GM03348 (cell line): Measurements from ENCODE around the gene BAX.

ENCODE experiments used
- DNase-seq: peaks from one replicate; pipeline ENCODE4 v3.0.0; 2012; ENCODE audit warnings: low spot score

The BAX gene

DNA sequence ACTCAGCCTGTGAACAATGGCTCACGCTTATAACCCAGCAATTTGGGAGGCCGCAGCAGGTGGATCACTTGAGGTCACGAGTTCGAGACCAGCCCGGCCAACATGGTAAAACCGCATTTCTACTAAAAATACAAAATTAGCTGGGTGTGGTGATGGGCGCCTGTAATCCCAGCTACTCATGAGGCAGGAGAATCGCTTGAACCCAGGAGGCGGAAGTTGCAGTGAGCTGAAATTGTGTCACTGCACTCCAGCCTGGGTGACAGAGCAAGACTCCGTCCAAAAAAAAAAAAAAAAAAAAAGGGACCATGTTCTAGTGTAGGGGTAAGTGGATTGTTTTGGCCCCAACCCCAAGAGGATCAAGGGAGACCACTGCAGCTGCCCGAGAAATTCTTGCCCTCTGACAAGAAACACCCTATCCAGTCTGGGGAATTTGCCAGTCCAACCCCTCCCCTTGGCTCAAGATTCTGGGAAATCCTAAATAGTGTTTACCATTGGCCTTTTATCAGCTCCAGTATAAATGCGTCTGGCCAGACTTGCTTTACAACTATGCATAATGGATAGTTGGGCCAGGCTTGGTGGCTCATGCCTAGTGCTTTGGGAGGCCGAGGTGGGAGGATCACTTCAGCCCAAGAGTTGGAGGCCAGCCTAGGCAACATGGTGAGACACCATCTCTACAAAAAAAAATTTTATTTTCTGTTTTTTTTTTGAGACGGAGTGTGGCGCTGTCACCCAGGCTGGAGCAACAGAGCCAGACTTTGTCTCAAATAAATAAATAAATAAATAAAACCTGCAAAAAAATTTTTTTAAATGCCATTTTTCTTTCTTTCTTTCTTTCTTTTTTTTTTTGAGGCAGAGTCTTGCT lies 26.3 kb upstream of the BAX start:
- no peak for DNase-seq

DNA sequence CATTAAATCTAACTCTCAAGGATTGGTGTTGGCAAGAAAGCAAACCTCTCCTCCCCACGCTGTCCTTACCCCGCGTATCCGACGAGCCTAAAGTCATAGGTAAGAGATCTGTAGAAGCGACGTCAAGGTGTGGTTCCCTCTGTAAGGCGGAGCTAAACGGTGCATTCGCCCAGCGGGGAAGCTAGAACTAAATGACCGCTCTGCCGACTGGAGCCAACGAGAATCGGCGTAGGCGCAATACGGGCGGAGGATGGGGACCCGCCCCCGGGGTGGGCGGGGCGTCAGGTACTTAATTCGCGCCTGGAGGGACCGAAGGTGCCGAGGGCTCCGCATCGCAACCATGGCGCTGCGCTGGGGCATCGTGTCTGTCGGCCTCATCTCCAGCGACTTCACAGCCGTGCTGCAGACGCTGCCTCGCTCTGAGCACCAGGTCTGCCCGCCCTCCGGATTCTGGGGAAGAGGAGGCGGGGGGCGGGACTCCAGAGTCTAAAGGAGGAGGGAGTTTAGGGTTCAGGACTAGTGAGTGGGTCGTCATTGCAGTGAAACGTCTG lies 21.2 kb upstream of the BAX start, which contains the start of gene DHDH:
Gene DHDH, plus strand, starts transcription at position 318 of the 551 bp plus-strand sequence. Its CDS starts 23 bp downstream, at position 341.
- DNase-seq, result peak; percentile 72

DNA sequence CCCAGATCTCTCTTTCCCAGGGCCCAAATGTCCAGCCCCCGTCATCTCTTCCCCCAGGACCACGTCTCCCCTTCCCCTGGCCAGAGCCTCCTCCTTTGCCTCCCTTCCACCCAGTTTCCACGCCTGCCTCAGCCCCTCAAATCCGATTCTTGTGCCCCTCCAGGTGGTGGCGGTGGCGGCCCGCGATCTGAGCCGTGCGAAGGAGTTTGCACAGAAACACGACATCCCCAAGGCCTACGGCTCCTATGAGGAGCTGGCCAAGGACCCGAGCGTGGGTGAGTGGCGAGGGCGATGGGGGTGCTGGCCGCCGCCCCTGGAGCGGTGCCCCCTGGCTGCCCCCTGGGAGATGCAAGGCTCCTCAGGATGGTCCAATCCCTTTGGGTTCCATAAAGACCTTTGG lies 19.8 kb upstream of the BAX start:
- DNase-seq, result no peak

DNA sequence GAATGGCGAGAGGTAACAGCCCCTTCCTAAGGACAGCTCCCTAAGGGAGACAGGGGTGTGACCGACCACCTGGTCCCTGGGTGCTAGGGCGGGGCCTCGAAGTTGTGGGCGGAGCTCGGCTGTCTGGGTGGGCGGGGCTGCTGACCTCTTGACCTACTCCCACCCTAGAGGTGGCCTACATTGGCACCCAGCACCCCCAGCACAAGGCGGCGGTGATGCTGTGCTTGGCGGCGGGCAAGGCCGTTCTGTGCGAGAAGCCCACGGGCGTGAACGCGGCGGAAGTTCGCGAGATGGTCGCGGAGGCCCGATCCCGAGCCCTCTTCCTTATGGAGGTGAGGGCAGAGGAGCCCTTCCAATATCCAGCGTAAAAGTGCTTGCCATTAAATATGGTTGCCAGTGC lies 18.8 kb upstream of the BAX start:
- no peak for DNase-seq

DNA sequence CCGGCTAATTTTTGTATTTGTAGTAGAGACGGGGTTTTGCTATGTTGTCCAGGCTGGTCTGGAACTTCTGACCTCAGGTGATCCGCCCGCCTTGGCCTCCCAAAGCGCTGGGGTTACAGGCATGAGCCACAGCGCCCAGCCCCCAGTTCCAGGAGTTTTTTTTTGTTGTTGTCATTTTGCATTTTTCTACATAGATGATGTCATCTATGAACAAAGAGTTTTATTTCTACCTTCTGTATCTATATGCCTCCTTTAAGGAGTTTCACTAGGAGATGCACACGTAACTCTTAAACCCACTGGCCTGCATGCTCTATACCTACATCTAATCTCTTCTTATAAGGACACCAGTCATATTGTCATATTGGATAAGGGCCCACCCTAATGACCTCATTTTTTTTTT lies 16.4 kb upstream of the BAX start:
- no peak for DNase-seq

DNA sequence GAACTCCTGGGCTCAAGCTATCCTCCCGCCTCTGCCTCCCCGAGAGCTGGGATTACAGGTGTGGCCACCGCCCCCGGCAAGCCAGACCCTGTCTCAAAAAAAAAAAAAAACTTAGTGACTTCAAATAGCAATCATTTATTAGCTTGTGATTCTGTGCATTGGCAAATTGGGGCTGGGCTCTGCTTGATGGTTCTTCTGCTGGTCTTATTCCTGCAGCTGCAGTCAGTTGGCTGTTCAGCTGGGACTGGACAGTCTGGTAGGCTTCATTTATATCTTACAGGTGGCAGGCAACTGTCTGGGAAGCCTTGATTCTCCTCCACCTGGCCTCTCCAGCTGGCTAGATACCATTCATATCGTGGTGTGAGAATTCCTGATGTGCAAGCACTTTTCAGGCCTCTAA lies 13.8 kb upstream of the BAX start:
- no peak for DNase-seq

DNA sequence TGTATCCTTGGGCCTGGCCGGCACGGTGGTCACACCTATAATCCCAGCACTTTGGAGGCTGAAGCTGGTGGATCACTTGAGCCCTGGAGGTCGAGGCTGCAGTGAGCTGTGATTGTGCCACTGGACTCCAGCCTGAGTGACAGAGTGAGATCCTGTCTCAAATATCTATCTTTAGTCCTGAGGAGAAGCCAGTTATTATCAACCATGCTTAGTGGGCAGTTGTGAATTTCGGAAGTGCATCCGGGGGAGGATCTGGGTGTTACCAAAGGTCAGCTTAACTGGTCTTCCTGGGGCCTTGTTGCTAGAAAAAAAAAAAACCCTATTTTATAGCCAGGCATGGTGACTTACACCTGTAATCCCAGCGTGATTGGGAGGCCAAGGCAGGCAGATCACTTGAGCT lies 11.6 kb upstream of the BAX start:
- DNase-seq, result no peak

DNA sequence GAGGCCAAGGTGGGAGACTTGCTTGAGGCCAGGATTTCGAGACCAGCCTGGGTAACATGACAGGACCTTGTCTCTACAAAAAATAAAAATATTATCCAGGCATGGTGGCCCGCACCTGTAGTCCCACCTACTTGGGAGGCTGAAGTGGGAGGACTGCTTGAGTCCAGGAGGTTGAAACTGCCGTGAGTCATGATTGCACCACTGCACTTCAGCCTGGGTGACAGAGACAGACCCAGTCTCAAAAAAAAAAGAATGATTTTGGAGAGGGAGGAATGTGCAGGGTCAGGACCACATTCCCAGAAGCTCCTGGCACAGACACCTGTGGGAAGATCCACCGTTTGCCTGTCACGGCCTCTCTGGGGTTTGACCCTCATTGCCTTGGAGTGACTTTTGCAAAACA lies 9.3 kb upstream of the BAX start:
- DNase-seq, result no peak

DNA sequence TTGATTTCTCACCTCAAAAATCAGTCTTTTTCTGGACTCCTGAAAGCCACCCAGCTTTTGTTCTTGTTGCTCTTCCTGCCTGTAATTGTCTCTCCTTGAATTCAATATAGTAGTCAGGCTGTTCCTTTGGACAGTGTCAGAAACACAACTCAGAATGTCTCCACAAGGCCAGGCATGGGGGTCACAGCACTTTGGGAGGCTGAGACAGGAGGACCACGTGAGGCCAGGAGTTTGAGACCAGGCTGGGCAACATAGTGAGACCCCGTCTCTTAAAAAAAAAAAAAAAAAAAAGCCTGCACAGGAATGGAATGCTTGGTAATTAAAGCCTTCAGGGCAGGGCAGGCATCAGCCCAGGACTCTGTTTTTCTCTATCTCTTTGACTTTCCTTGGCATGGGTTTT lies 8.9 kb upstream of the BAX start:
- no peak for DNase-seq

DNA sequence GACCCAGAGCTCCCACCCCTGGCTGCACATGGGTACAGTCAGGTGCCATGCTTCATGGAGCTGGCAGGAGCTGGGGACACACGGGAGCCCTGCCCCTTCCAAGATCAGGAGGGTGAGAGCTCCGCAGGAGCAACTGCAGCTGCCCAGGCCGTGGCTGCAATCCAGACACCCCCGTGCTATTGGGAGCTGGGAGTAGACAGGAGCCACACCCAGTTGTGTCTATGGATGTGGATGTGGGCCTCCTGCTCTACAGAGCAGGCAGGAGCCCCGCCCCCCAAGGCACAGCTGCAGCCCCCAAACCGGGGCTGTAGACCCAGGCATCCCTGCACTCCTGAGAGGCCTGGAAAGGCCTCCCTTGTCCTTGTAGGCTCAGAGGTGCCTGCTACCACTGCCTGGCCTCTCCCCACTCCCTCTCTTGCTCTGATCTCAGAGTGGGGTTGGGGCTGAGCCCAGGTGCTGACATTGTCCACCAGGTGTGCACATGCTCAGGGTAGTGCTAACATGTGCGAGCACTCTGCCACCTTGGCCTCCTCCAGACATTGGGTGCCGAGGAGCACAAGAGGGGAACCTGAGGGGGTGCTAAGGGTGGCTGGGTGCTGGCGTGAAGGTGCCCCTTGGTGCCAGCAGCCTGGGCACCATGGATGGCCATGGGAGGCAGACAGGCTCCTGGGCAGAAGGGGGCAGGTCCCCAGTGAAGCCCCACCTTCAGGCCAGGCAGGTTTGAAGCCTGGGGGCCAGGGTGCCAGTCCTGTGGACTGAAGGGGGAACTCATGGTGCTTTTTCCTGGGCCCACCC lies 8.0 kb upstream of the BAX start:
- DNase-seq, result no peak

DNA sequence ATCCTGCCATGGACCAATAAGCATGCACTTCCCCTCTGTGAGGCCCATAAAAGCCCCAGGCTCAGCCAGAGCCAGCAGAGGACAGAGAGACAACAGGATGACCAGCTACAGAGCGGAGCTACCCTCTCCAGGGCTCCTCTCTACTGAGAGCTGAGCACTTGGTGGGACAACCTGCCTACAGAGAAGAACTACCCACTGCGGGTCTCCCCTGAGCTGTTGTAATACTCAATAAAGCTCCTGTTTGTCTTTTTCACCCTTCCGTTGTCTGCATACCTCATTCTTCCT lies 7.5 kb upstream of the BAX start:
- DNase-seq, result no peak

DNA sequence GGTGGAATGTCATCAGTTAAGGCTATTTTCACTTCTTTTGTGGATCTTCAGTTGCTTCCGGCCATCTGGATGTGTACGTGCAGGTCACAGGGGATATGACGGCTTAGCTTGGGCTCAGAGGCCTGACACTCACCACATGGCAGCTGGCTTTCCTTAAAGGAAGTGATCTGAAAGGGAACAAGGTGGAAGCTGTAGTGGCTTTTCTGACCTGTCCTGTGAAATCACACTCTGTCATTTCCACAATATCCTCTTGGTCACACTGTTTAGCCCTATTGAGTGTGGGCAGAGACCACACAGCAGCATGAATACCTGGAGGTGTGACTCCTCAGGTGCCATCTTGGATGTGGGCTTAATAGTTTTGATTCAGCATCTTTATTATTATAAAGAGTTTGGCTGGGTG lies 4.5 kb upstream of the BAX start:
- DNase-seq, result no peak

DNA sequence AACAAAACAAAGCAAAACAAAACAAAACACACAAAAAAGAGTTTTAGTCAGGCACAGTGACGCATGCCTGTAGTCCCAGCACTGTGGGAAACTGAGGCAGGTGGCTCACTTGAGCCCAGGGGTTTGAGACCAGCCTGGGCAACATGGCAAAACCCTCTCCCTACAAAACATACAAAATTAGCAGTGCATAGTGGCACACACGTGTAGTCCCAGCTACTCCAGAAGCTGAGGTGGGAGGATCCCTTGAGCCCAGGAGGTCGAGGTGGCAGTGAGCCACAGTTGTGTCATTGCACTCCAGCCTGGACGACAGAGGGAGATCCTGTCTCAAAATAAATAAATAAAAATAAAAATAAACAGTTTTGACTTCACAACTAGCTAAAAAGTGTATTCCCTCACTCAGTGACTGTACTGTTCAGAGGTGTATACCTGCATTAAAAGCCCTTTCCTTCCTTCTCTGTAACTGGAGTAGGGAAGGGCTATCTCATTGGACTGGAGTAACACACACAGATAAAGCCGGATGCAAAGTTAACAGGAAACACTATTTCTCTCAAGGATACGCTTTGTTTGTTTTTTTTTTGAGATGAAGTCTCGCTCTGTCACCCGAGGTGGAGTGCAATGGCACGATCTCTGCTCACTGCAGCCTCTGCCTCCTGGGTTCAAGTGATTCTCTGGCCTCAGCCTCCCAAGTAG lies 3.7 kb upstream of the BAX start:
- no peak for DNase-seq

DNA sequence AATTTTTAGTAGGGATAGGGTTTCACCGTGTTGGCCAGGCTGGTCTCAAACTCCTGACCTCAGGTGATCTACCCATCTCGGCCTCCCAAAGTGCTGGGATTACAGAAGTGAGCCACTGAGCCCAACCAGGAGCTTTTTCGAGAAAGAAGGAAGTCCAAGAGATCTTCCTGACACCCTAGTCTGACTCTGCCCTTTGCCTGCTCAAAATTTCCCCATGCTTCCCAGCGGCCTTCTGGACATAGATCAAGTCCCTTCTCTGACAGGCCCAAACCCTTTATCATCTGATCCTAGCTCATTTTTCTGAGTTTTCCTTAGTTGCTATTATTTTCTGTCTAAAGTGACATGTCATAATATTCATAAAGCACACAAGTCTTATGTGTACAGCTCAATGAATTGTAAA lies 1.5 kb upstream of the BAX start:
- DNase-seq, result no peak

DNA sequence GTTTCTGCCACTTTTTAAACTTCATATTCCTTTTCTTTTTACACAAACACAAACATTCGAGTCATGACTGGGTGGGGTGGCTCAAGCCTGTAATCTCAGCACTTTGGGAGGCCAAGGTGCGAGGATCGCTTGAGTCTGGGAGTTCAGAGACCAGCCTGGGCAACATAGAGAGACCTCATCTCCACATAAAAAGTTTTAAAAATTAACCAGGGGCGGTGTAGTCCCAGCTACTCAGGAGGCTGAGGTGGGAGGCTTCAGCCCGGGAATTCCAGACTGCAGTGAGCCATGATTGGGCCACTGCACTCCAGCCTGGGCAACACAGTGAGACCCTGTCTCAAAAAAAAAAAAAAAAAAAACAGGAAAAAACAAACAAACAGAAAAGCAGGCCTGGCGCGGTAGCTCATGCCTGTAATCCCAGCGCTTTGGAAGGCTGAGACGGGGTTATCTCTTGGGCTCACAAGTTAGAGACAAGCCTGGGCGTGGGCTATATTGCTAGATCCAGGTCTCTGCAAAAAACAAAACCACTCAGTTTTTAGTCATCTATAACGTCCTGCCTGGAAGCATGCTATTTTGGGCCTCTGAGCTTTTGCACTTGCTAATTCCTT lies 583 bp upstream of the BAX start:
- DNase-seq, result no peak

DNA sequence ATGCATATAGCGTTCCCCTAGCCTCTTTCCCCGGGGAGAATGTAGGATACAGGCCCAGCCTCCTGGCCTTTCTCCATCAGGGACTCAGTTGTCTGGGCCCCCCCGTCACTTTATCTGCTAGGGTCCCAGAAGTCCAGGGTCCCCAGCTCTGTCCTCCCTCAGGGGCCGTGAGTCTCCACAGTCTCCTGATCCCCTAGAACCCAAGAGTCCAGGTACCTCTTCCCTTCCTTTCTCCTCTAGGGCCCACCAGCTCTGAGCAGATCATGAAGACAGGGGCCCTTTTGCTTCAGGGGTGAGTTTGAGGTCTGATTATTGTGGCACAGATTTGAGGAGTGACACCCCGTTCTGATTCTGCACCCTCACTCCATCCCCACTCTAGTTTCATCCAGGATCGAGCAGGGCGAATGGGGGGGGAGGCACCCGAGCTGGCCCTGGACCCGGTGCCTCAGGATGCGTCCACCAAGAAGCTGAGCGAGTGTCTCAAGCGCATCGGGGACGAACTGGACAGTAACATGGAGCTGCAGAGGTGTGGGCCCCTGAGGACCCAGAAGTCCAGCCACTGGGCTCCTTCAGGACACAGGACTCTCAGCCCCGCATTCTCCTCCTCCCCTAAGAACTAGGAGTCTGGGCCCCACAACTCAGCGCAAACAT lies 758 bp downstream of the BAX start:
- no peak for DNase-seq

DNA sequence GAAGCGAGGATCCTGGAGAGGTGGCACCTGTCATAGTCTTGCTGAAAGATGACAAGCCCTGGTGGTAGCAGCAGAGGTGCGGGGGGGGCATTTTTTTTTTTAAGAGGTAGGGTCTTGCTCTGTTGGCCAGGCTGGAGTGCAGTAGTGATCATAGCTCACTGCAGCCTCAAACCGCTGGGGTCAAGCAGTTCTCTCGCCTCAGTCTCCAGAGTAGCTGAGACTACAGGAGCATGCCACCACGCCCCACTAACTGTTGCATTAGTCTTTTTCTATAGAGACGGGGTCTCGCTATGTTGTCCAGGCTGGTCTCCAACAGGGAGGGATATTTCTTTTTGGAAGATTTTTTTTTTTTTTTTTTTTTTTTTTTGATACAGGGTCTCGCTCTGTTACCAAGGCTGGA lies 3.3 kb downstream of the BAX start:
- DNase-seq, result no peak

DNA sequence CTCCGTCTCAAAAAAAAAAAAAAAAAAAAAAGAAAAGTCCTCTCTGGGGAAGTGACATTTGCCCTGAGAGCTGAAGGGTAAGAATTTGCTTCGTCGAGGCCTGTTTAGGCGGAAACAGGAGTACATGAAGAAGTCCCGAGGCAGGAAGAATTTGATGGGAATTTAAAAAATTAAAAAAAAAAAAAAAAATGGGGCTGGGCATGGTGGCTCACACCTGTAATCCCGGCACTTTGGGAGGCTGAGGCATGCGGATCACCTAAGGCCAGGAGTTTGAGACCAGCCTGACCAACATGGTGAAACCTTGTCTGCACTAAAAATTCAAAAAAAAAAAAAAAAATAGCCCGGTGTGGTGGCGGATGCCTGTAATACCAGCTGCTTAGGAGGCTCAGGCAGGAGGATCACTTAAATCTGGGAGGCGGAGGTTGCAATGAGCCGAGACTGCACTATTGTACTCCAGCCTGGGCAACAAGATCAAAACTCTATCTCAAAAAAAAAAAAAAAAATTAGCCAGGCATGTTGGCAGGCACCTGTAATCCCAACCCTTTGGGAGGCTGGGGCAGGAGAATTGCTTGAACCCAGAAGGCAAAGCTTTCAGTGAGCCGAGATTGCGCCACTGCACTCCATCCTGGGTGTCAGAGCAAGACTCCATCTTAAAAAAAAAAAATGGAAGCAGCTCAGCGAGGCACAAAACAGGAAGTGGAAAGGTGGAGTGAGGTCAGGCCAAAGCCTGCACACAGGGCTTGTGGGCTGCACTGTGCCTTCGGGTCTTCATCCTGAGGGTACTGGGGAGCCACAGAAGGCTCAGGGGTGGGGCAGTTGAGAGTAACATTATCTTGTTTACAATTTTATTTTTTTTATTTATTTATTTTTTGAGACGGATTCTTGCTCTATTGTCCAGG lies 4.9 kb downstream of the BAX start:
- DNase-seq, result no peak

DNA sequence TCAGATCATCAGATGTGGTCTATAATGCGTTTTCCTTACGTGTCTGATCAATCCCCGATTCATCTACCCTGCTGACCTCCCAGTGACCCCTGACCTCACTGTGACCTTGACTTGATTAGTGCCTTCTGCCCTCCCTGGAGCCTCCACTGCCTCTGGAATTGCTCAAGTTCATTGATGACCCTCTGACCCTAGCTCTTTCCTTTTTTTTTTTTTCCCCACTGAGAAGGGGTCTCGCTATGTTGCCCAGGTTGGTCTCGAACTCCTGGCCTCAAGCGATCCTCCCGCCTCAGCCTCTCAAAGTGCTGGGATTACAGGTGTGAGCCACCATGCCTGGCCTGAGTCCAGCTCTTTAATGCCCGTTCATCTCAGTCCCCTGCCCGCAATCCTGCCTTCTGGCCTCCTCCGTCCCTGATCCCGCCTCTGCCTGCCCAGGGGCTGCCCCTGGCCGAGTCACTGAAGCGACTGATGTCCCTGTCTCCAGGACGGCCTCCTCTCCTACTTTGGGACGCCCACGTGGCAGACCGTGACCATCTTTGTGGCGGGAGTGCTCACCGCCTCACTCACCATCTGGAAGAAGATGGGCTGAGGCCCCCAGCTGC lies 6.5 kb downstream of the BAX start:
- no peak for DNase-seq

DNA sequence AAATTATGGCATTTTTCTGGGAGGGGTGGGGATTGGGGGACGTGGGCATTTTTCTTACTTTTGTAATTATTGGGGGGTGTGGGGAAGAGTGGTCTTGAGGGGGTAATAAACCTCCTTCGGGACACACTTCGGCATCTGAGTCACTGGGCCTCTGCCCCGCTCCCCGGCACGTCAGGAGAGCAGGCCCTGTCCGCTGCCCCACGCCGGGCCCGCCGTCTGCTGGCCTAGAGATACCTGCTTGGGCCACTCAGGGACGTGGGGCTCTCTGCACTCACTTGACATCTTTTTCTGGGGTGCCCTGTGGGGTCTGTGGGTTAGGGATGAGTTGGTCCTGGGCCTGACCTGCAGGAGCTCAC lies 7.0 kb downstream of the BAX start:
- no peak for DNase-seq
